IPS-NIHi7 (cell line): ENCODE measurements around the gene MYH11.
"Not testable (repeated sequence)": the region's sequence is repeated elsewhere in the genome, so short reads cannot be mapped to it uniquely, and the experiment has no call there.

ENCODE experiments used
- DNase-seq: peaks from one replicate; pipeline ENCODE4 v3.0.0; 2012; ENCODE audit warnings: mixed read lengths; ENCODE audit errors: extremely low spot score

The MYH11 gene

GRCh38 chr16:15843635-15844279 is 13.1 kb downstream of the MYH11 start:
- DNase-seq: no peak

- DNase-seq: not testable (repeated sequence)
These were observed 17.6 kb downstream of the MYH11 start for GRCh38 chr16:15839204-15839603.

- DNase-seq: no peak
These were observed 19.1 kb downstream of the MYH11 start for GRCh38 chr16:15837761-15838160.

- no peak for DNase-seq
These were observed 19.7 kb downstream of the MYH11 start for GRCh38 chr16:15836965-15837611.

- DNase-seq: no peak
These were observed 20.8 kb downstream of the MYH11 start for GRCh38 chr16:15836074-15836473.

GRCh38 chr16:15835136-15835878 is 21.5 kb downstream of the MYH11 start:
- no peak for DNase-seq

GRCh38 chr16:15834502-15834901 is 22.3 kb downstream of the MYH11 start:
- DNase-seq: no peak

GRCh38 chr16:15833541-15833940 is 23.3 kb downstream of the MYH11 start:
- DNase-seq: no peak

GRCh38 chr16:15832241-15832640 is 24.6 kb downstream of the MYH11 start:
- DNase-seq: no peak

- DNase-seq: no peak
These were observed 25.9 kb downstream of the MYH11 start for GRCh38 chr16:15830832-15831451.

- peak; percentile 36 for DNase-seq
These were observed 27.4 kb downstream of the MYH11 start for GRCh38 chr16:15829460-15829859.

- DNase-seq: no peak
These were observed 29.0 kb downstream of the MYH11 start for GRCh38 chr16:15827709-15828343.

GRCh38 chr16:15827299-15827698 is 29.5 kb downstream of the MYH11 start:
- DNase-seq: no peak

GRCh38 chr16:15825750-15826305 is 31.0 kb downstream of the MYH11 start:
- no peak for DNase-seq

GRCh38 chr16:15822957-15823356 is 33.9 kb downstream of the MYH11 start:
- DNase-seq: no peak

- no peak for DNase-seq
These were observed 36.0 kb downstream of the MYH11 start for GRCh38 chr16:15820837-15821236.

GRCh38 chr16:15819046-15819445 is 37.8 kb downstream of the MYH11 start:
- DNase-seq: no peak

- DNase-seq: no peak
These were observed 39.4 kb downstream of the MYH11 start for GRCh38 chr16:15817446-15817845.

- DNase-seq: no peak
These were observed 40.6 kb downstream of the MYH11 start for GRCh38 chr16:15816228-15816627.

- DNase-seq: not testable (repeated sequence)
These were observed 44.5 kb downstream of the MYH11 start for GRCh38 chr16:15812401-15812750.

- no peak for DNase-seq
These were observed 45.1 kb downstream of the MYH11 start for GRCh38 chr16:15811481-15812400.
